ENCODE measurements around the gene MAN2B2. TPM values are rescaled to one million over a fixed set of nuclear protein-coding genes. Genes with fewer than 3 reads are reported as not detected.
A peak's percentile ranks its signal among the peaks of the same experiment; 100 is the strongest.
"Not testable (repeated sequence)": the region's sequence is repeated elsewhere in the genome, so short reads cannot be mapped to it uniquely, and the experiment has no call there.

MAN2B2 gene
- total and polyA plus RNA-seq, 2 experiments from 2014 or later: 22.2 to 24.0 TPM

DNA sequence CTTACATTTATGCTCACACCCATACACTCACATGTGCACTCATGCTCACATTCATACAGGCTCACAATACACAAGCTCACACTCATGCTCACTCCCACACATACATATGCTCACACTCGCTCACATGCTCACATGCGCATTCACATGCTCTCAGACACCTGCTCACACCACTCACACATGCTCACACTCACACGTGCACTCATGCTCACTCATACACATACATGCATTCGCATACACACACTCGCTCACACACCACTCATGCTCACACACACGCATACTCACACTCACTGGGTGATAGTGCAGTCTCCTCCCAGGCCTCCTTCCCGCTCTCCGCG is 90.3 kb downstream of the MAN2B2 start:
- no peak overlapping the region for H2AFZ ChIP-seq
- H3K9me2 ChIP-seq (replicated peaks; ENCODE audit: insufficient read depth): no peaks in the 10 kb centered on the region
- H3K27me3 ChIP-seq: no peaks in the 10 kb centered on the region
- H3K4me3 ChIP-seq: no peak overlapping the region
- H3K27ac ChIP-seq: no peak overlapping the region
- TF ChIP-seq EZH2 (IDR thresholded peaks at IDR 0.05; ENCODE audit: borderline replicate concordance) (no peak), CTCF (IDR thresholded peaks at IDR 0.05; ENCODE audit: poor library complexity) (no peak), EZH2phosphoT487 (IDR thresholded peaks at IDR 0.05; ENCODE audit: low read depth, severe bottlenecking, unreplicated experiment) (no peak)
- H3K79me2 ChIP-seq: no peaks in the 10 kb centered on the region
- H3K4me2 ChIP-seq: no peak overlapping the region
- WGBS (ENCODE audit: low lambda C conversion rate, missing lambda C conversion rate): 97% methylated on average over 8 of the region's 9 CpGs
- H3K4me1 ChIP-seq (ENCODE audit: insufficient read depth): no peaks in the 10 kb centered on the region
- no peaks in the 10 kb centered on the region for H3K9me3 ChIP-seq (ENCODE audit: low read depth)
- H3K36me3 ChIP-seq (replicated peaks; ENCODE audit: insufficient read depth, low read depth): no peaks in the 10 kb centered on the region
- no peak for DNase-seq (ENCODE audit: low spot score)
- no peaks in the 10 kb centered on the region for H4K20me1 ChIP-seq (ENCODE audit: insufficient read depth, poor library complexity, severe bottlenecking)

DNA sequence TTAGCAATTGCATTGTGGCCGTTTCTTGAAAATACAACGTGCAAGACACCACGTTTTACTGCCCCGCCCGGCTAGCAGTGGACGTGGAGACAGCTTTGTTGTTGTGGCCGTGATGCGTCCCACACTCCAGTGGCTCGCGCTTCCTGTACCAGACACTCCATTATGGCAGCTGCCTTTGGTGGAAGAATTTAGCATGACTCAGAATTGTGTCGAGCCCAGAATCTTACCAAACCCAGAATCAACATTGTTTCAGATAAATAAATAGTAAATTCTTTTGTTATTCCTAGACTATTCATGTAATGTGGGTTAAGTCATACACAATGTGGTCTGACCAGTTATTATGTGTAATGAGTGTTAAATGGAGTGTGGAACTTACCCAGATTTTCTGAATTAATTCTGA is 93.4 kb downstream of the MAN2B2 start:
- Histone ChIP-seq H3K4me3 (no peak overlapping the region), H3K36me3 (replicated peaks; ENCODE audit: insufficient read depth, low read depth) (no peaks in the 10 kb centered on the region), H2AFZ (no peak overlapping the region), H3K4me2 (no peak overlapping the region), H3K79me2 (no peaks in the 10 kb centered on the region), H3K4me1 (ENCODE audit: insufficient read depth) (no peaks in the 10 kb centered on the region), H3K27ac (no peak overlapping the region), H3K9me3 (ENCODE audit: low read depth) (no peaks in the 10 kb centered on the region), H3K27me3 (no peaks in the 10 kb centered on the region), H4K20me1 (ENCODE audit: insufficient read depth, poor library complexity, severe bottlenecking) (no peaks in the 10 kb centered on the region), H3K9me2 (replicated peaks; ENCODE audit: insufficient read depth) (no peaks in the 10 kb centered on the region)
- no peak for TF ChIP-seq EZH2phosphoT487 (IDR thresholded peaks at IDR 0.05; ENCODE audit: low read depth, severe bottlenecking, unreplicated experiment)
- no peak for TF ChIP-seq CTCF (IDR thresholded peaks at IDR 0.05; ENCODE audit: poor library complexity)
- TF ChIP-seq EZH2 (IDR thresholded peaks at IDR 0.05; ENCODE audit: borderline replicate concordance): no peak
- DNase-seq (ENCODE audit: low spot score): no peak
- 94% methylated on average over 11 of the region's 11 CpGs for WGBS (ENCODE audit: low lambda C conversion rate, missing lambda C conversion rate)

GRCh38 chr4:6671648-6672047 is 96.7 kb downstream of the MAN2B2 start:
- no peaks in the 10 kb centered on the region for H3K36me3 ChIP-seq (replicated peaks; ENCODE audit: insufficient read depth, low read depth)
- peaks cover 19% of the 10 kb centered on the region for H3K79me2 ChIP-seq
- no peaks in the 10 kb centered on the region for H3K9me3 ChIP-seq (ENCODE audit: low read depth)
- H2AFZ ChIP-seq: no peak overlapping the region
- TF ChIP-seq EZH2phosphoT487 (IDR thresholded peaks at IDR 0.05; ENCODE audit: low read depth, severe bottlenecking, unreplicated experiment) (no peak), CTCF (IDR thresholded peaks at IDR 0.05; ENCODE audit: poor library complexity) (no peak), EZH2 (IDR thresholded peaks at IDR 0.05; ENCODE audit: borderline replicate concordance) (no peak)
- H3K4me1 ChIP-seq (ENCODE audit: insufficient read depth): peaks cover 14% of the 10 kb centered on the region
- H3K27ac ChIP-seq: no peak overlapping the region
- H4K20me1 ChIP-seq (ENCODE audit: insufficient read depth, poor library complexity, severe bottlenecking): peaks cover 4% of the 10 kb centered on the region
- no peaks in the 10 kb centered on the region for H3K9me2 ChIP-seq (replicated peaks; ENCODE audit: insufficient read depth)
- no peak overlapping the region for H3K4me3 ChIP-seq
- 86% methylated on average over 1 of the region's 1 CpG for whole genome bisulfite sequencing (ENCODE audit: low lambda C conversion rate, missing lambda C conversion rate)
- no peak overlapping the region for H3K4me2 ChIP-seq
- DNase-seq (ENCODE audit: low spot score): no peak
- no peaks in the 10 kb centered on the region for H3K27me3 ChIP-seq

GRCh38 chr4:6672131-6672530 is 97.1 kb downstream of the MAN2B2 start:
- no peak overlapping the region for H3K4me3 ChIP-seq
- peaks cover 4% of the 10 kb centered on the region for H4K20me1 ChIP-seq (ENCODE audit: insufficient read depth, poor library complexity, severe bottlenecking)
- no peaks in the 10 kb centered on the region for H3K9me3 ChIP-seq (ENCODE audit: low read depth)
- peaks cover 14% of the 10 kb centered on the region for H3K4me1 ChIP-seq (ENCODE audit: insufficient read depth)
- no peak for TF ChIP-seq EZH2 (IDR thresholded peaks at IDR 0.05; ENCODE audit: borderline replicate concordance)
- no peak for TF ChIP-seq EZH2phosphoT487 (IDR thresholded peaks at IDR 0.05; ENCODE audit: low read depth, severe bottlenecking, unreplicated experiment)
- TF ChIP-seq CTCF (IDR thresholded peaks at IDR 0.05; ENCODE audit: poor library complexity): no peak
- no peaks in the 10 kb centered on the region for H3K9me2 ChIP-seq (replicated peaks; ENCODE audit: insufficient read depth)
- H3K27me3 ChIP-seq: no peaks in the 10 kb centered on the region
- no peak overlapping the region for H3K4me2 ChIP-seq
- 96% methylated on average over 19 of the region's 19 CpGs for WGBS (ENCODE audit: low lambda C conversion rate, missing lambda C conversion rate)
- H3K27ac ChIP-seq: no peak overlapping the region
- no peak for DNase-seq (ENCODE audit: low spot score)
- peaks cover 22% of the 10 kb centered on the region for H3K79me2 ChIP-seq
- no peaks in the 10 kb centered on the region for H3K36me3 ChIP-seq (replicated peaks; ENCODE audit: insufficient read depth, low read depth)
- no peak overlapping the region for H2AFZ ChIP-seq

GRCh38 chr4:6672541-6673190 is 97.7 kb downstream of the MAN2B2 start:
- not testable (repeated sequence) for H3K4me3 ChIP-seq; H3K9me2 ChIP-seq (replicated peaks; ENCODE audit: insufficient read depth); H3K36me3 ChIP-seq (replicated peaks; ENCODE audit: insufficient read depth, low read depth); DNase-seq (ENCODE audit: low spot score); H2AFZ ChIP-seq; H4K20me1 ChIP-seq (ENCODE audit: insufficient read depth, poor library complexity, severe bottlenecking); H3K27me3 ChIP-seq; H3K9me3 ChIP-seq (ENCODE audit: low read depth)
- Histone ChIP-seq H3K4me1 (ENCODE audit: insufficient read depth) (peaks cover 14% of the 10 kb centered on the region), H3K4me2 (peak overlapping the region; percentile 98), H3K79me2 (peaks cover 22% of the 10 kb centered on the region), H3K27ac (peak overlapping the region; percentile 88)
- WGBS (ENCODE audit: low lambda C conversion rate, missing lambda C conversion rate): 97% methylated on average over 28 of the region's 34 CpGs

Measured in hepatocyte (in vitro differentiated cells).